ENCODE measurements around the gene RBMS3.
A peak's percentile ranks its signal among the peaks of the same experiment; 100 is the strongest.

Gene RBMS3

GRCh38 chr3:29618395-29619282, 337.8 kb downstream of the RBMS3 start:
- no peak overlapping the region for H3K4ac ChIP-seq (ENCODE audit: low read depth, low read length)
- H3K79me2 ChIP-seq (ENCODE audit: control insufficient read depth, insufficient read depth, low read length, poor library complexity), result no peaks in the 10 kb centered on the region
- peaks cover 0 to 2% of the 10 kb centered on the region in 2 experiments for H3K36me3 ChIP-seq (ENCODE audit: control insufficient read depth in 1 of 2, insufficient read depth in 2 of 2, low read length in 2 of 2)
- no peaks in the 10 kb centered on the region for H3K4me1 ChIP-seq (ENCODE audit: control insufficient read depth in 1 of 2, insufficient read depth in 2 of 2, low read length in 2 of 2)
- H3K14ac ChIP-seq (ENCODE audit: low read length), result no peak overlapping the region
- H4K12ac ChIP-seq (ENCODE audit: low read depth, low read length), result no peak overlapping the region
- no peaks in the 10 kb centered on the region for H3K9me3 ChIP-seq (ENCODE audit: insufficient read depth, low read depth, low read length)
- H4K91ac ChIP-seq (ENCODE audit: low read depth, low read length), result no peak overlapping the region
- no CpG with 5 or more reads among the region's 10 CpGs for WGBS (ENCODE audit: extremely low coverage, insufficient coverage, insufficient read length)
- no peak overlapping the region for H2BK12ac ChIP-seq (ENCODE audit: low read length)
- H3K23ac ChIP-seq (ENCODE audit: low read length), result no peak overlapping the region
- no peak overlapping the region for H2BK120ac ChIP-seq (ENCODE audit: insufficient read depth, low read length, poor library complexity)
- H2AK5ac ChIP-seq (ENCODE audit: low read length), result no peak overlapping the region
- H3K27me3 ChIP-seq (ENCODE audit: insufficient read depth, low read length), result no peaks in the 10 kb centered on the region
- DNase-seq, result peak in 1 of 2 donors; percentile 3
- no peak overlapping the region for H2AFZ ChIP-seq (ENCODE audit: insufficient read depth, low read length, poor library complexity)
- H3K4me3 ChIP-seq (ENCODE audit: low read depth, low read length), result no peak overlapping the region
- no peak overlapping the region for H3K27ac ChIP-seq (ENCODE audit: low read depth, low read length)
- H3K79me1 ChIP-seq (ENCODE audit: low read length), result no peaks in the 10 kb centered on the region
- H3K18ac ChIP-seq (ENCODE audit: low read length), result no peak overlapping the region
- H3K9ac ChIP-seq (ENCODE audit: low read length), result no peak overlapping the region
- no peak overlapping the region for H2BK5ac ChIP-seq (ENCODE audit: low read depth, low read length, poor library complexity)
- H3K4me2 ChIP-seq (ENCODE audit: low read length), result no peak overlapping the region
- no peak overlapping the region for H4K8ac ChIP-seq (ENCODE audit: low read depth, low read length)

DNA sequence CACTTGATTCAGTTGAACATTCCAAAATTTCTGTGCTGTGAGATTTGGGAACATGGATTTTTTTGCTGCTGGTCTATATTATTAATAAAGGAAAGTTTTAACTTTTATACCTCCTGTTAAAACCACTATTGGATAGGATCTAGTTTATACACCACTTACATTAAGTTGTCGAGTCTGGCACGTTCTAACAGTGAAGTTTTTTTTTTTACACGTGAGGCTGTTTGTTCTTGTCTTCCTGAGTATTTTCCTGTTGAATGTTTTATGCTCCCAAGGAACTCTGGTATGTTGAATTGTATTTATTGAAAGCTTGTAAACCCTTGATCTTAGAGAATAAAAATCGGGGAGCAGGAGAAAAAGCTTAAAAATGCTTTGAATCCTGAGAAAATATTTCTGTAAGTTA, 338.8 kb downstream of the RBMS3 start:
- Histone ChIP-seq H2AFZ (ENCODE audit: insufficient read depth, low read length, poor library complexity) (no peak overlapping the region), H3K4me3 (ENCODE audit: low read depth, low read length) (no peak overlapping the region), H4K91ac (ENCODE audit: low read depth, low read length) (no peak overlapping the region), H2BK5ac (ENCODE audit: low read depth, low read length, poor library complexity) (no peak overlapping the region), H3K79me1 (ENCODE audit: low read length) (no peaks in the 10 kb centered on the region), H3K9me3 (ENCODE audit: insufficient read depth, low read depth, low read length) (no peaks in the 10 kb centered on the region), H4K12ac (ENCODE audit: low read depth, low read length) (no peak overlapping the region), H2BK120ac (ENCODE audit: insufficient read depth, low read length, poor library complexity) (no peak overlapping the region), H3K79me2 (ENCODE audit: control insufficient read depth, insufficient read depth, low read length, poor library complexity) (no peaks in the 10 kb centered on the region), H3K9ac (ENCODE audit: low read length) (no peak overlapping the region), H4K8ac (ENCODE audit: low read depth, low read length) (no peak overlapping the region), H2AK5ac (ENCODE audit: low read length) (no peak overlapping the region), H3K27me3 (ENCODE audit: insufficient read depth, low read length) (no peaks in the 10 kb centered on the region), H3K4ac (ENCODE audit: low read depth, low read length) (no peak overlapping the region), H3K18ac (ENCODE audit: low read length) (no peak overlapping the region), H3K27ac (ENCODE audit: low read depth, low read length) (no peak overlapping the region), H3K23ac (ENCODE audit: low read length) (no peak overlapping the region), H3K4me2 (ENCODE audit: low read length) (no peak overlapping the region), H3K14ac (ENCODE audit: low read length) (no peak overlapping the region), H3K36me3 (ENCODE audit: control insufficient read depth in 1 of 2, insufficient read depth in 2 of 2, low read length in 2 of 2) (peaks cover 0 to 2% of the 10 kb centered on the region in 2 experiments), H3K4me1 (ENCODE audit: control insufficient read depth in 1 of 2, insufficient read depth in 2 of 2, low read length in 2 of 2) (no peaks in the 10 kb centered on the region), H2BK12ac (ENCODE audit: low read length) (no peak overlapping the region)
- no CpG with 5 or more reads among the region's 4 CpGs for WGBS (ENCODE audit: extremely low coverage, insufficient coverage, insufficient read length)
- no peak for DNase-seq

DNA sequence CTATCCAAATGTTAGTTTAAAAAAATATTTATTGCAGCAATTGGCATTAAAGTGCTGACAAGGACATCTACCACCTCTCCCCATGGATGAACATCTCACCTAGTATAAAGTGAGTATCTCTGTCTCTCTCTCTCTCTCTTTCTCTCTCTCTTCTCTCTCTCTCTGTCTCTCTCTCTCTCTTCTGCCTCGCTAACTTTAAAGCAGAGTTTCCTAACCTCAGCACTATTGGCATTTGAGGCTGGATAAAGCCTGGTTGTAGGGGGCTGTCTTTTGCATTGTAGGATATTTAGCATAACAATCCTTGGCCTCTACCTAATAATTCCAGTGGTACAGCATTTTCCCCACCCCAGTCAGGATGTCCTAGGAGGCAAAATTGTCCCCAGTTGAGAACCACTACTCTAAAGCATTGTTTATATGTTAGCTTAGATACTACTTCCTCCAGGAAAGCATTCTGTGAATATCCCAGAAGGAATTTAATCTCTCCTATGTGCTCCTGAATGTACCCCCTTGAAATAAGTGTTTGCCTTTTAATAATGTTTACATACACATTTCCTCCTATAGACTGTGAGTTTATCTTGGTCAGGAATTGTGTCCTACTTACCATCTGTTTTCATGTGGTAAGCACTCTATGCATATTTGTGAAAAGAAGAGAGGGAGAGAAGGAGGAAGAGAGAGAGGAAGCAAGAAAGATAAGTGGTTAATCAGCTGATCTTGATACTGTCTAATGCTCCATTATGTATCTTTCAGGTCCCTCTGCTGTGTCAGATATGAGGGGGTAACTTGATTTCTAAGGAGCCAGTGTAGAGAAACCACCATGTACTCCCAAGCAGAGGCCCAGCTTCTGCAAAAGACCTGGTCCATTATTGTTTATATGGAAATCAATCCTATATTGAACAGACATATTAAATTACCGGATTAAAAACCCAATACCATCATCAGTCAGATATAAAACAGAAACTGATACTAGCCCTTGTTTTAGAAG, 346.6 kb downstream of the RBMS3 start:
- Histone ChIP-seq H3K4me2 (ENCODE audit: low read length) (no peak overlapping the region), H3K18ac (ENCODE audit: low read length) (no peak overlapping the region), H3K36me3 (ENCODE audit: control insufficient read depth in 1 of 2, insufficient read depth in 2 of 2, low read length in 2 of 2) (peaks cover 0 to 2% of the 10 kb centered on the region in 2 experiments), H4K12ac (ENCODE audit: low read depth, low read length) (no peak overlapping the region), H2BK12ac (ENCODE audit: low read length) (no peak overlapping the region), H3K79me1 (ENCODE audit: low read length) (no peaks in the 10 kb centered on the region), H4K91ac (ENCODE audit: low read depth, low read length) (no peak overlapping the region), H4K8ac (ENCODE audit: low read depth, low read length) (no peak overlapping the region), H3K9me3 (ENCODE audit: insufficient read depth, low read depth, low read length) (no peaks in the 10 kb centered on the region), H3K4me3 (ENCODE audit: low read depth, low read length) (no peak overlapping the region), H3K27me3 (ENCODE audit: insufficient read depth, low read length) (no peaks in the 10 kb centered on the region), H3K4ac (ENCODE audit: low read depth, low read length) (no peak overlapping the region), H2BK120ac (ENCODE audit: insufficient read depth, low read length, poor library complexity) (no peak overlapping the region), H3K23ac (ENCODE audit: low read length) (no peak overlapping the region), H2AFZ (ENCODE audit: insufficient read depth, low read length, poor library complexity) (no peak overlapping the region), H2BK5ac (ENCODE audit: low read depth, low read length, poor library complexity) (no peak overlapping the region), H3K14ac (ENCODE audit: low read length) (no peak overlapping the region), H3K79me2 (ENCODE audit: control insufficient read depth, insufficient read depth, low read length, poor library complexity) (no peaks in the 10 kb centered on the region), H3K27ac (ENCODE audit: low read depth, low read length) (no peak overlapping the region), H3K9ac (ENCODE audit: low read length) (no peak overlapping the region), H3K4me1 (ENCODE audit: control insufficient read depth in 1 of 2, insufficient read depth in 2 of 2, low read length in 2 of 2) (no peaks in the 10 kb centered on the region), H2AK5ac (ENCODE audit: low read length) (no peak overlapping the region)
- WGBS (ENCODE audit: extremely low coverage, insufficient coverage, insufficient read length), result no CpG with 5 or more reads among the region's 2 CpGs
- DNase-seq, result no peak

DNA sequence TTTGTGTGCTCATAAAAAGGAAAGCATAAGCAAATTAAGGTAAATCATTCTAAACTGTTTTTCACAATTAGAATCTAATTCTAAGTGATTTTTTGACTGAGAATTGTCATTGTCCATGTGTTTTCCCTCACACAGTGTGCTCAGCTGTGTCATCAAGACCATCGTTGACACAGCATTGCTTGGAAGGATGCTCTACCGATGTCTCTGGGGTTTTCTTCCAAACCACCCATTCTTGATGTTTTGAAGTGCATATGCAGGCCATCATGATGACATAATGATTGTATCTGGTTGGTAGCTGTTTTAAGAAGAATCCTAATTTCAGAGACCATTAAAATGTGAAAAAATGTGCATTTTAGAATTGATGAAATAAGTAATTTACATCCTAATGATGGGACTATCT, 347.9 kb downstream of the RBMS3 start:
- H3K27ac ChIP-seq (ENCODE audit: low read depth, low read length), result no peak overlapping the region
- no peak overlapping the region for H3K14ac ChIP-seq (ENCODE audit: low read length)
- H4K91ac ChIP-seq (ENCODE audit: low read depth, low read length), result no peak overlapping the region
- H3K9me3 ChIP-seq (ENCODE audit: insufficient read depth, low read depth, low read length), result no peaks in the 10 kb centered on the region
- no peaks in the 10 kb centered on the region for H3K27me3 ChIP-seq (ENCODE audit: insufficient read depth, low read length)
- no peak overlapping the region for H3K4me3 ChIP-seq (ENCODE audit: low read depth, low read length)
- no peaks in the 10 kb centered on the region for H3K79me2 ChIP-seq (ENCODE audit: control insufficient read depth, insufficient read depth, low read length, poor library complexity)
- no peaks in the 10 kb centered on the region for H3K79me1 ChIP-seq (ENCODE audit: low read length)
- no peak overlapping the region for H3K23ac ChIP-seq (ENCODE audit: low read length)
- H3K18ac ChIP-seq (ENCODE audit: low read length), result no peak overlapping the region
- no peak overlapping the region for H2AK5ac ChIP-seq (ENCODE audit: low read length)
- H3K4me2 ChIP-seq (ENCODE audit: low read length), result no peak overlapping the region
- WGBS (ENCODE audit: extremely low coverage, insufficient coverage, insufficient read length), result no CpG with 5 or more reads among the region's 2 CpGs
- no peak overlapping the region for H3K9ac ChIP-seq (ENCODE audit: low read length)
- H2BK5ac ChIP-seq (ENCODE audit: low read depth, low read length, poor library complexity), result no peak overlapping the region
- no peak overlapping the region for H3K4ac ChIP-seq (ENCODE audit: low read depth, low read length)
- no peak overlapping the region for H4K12ac ChIP-seq (ENCODE audit: low read depth, low read length)
- H4K8ac ChIP-seq (ENCODE audit: low read depth, low read length), result no peak overlapping the region
- no peak overlapping the region for H2BK12ac ChIP-seq (ENCODE audit: low read length)
- no peaks in the 10 kb centered on the region for H3K36me3 ChIP-seq (ENCODE audit: control insufficient read depth in 1 of 2, insufficient read depth in 2 of 2, low read length in 2 of 2)
- DNase-seq, result no peak
- H2BK120ac ChIP-seq (ENCODE audit: insufficient read depth, low read length, poor library complexity), result no peak overlapping the region
- H3K4me1 ChIP-seq (ENCODE audit: control insufficient read depth in 1 of 2, insufficient read depth in 2 of 2, low read length in 2 of 2), result no peaks in the 10 kb centered on the region
- no peak overlapping the region for H2AFZ ChIP-seq (ENCODE audit: insufficient read depth, low read length, poor library complexity)
